Measurements from ENCODE around the gene UHRF2.

GRCh38 chr9:6495466-6495865 is 82.5 kb downstream of the UHRF2 start:
- TF ChIP-seq CTCF (IDR thresholded peaks at IDR 0.05) (no peak), ZBTB33 (IDR thresholded peaks at IDR 0.05; ENCODE audit: borderline replicate concordance, low read depth) (no peak), MAX (IDR thresholded peaks at IDR 0.05; ENCODE audit: low read depth) (no peak), TAF1 (IDR thresholded peaks at IDR 0.05; ENCODE audit: borderline replicate concordance, low read depth, low read length) (no peak)

Data from SK-N-SH (cell line).